WTC11 (cell line): ENCODE measurements around the gene NOS1. TPM values are rescaled to one million over a fixed set of nuclear protein-coding genes. Genes with fewer than 3 reads are reported as not detected.

Experiments used
- ATAC-seq: fragments of 200-7000 bp; cut with Tn5 transposase; 2 replicates; pipeline ENCODE4 v1.10.0; 2021; ENCODE audit warnings: mild to moderate bottlenecking, moderate library complexity
- CTCF ChIA-PET: fragments of 300-600 bp; sonication (Branson Sonifier 250); formaldehyde crosslinking; loops from one replicate; lab custom pipeline; 2021; ENCODE audit warnings: antibody characterized with exemption; lab: Charles Lee
- POLR2A ChIA-PET: fragments of 350-600 bp; sonication (Branson Sonifier 250); formaldehyde crosslinking; loops from one replicate; lab custom pipeline; 2021; ENCODE audit warnings: antibody characterized with exemption; lab: Charles Lee
- DNase-seq: peaks from one replicate; pipeline ENCODE4 v3.0.0; 2021; ENCODE audit warnings: low spot score
- H3K27ac Mint-ChIP-seq: 2 replicates; pipeline ENCODE4 v1.8.0; 2021; ENCODE audit warnings: mixed read lengths
- H3K27me3 Mint-ChIP-seq: 2 replicates; pipeline ENCODE4 v1.8.0; 2021; ENCODE audit warnings: low read depth, mild to moderate bottlenecking, moderate library complexity, mixed read lengths
- H3K36me3 Mint-ChIP-seq: 2 replicates; pipeline ENCODE4 v1.8.0; 2021; ENCODE audit warnings: mixed read lengths
- H3K4me1 Mint-ChIP-seq: 2 replicates; pipeline ENCODE4 v1.8.0; 2022; ENCODE audit warnings: mixed read lengths
- H3K4me3 Mint-ChIP-seq: 2 replicates; pipeline ENCODE4 v1.8.0; 2021; ENCODE audit warnings: mild to moderate bottlenecking, moderate library complexity, mixed read lengths
- H3K9me3 Mint-ChIP-seq: 2 replicates; pipeline ENCODE4 v1.8.0; 2021; ENCODE audit warnings: mixed read lengths
- E2F4 ChIP-seq: sonication (generic); formaldehyde crosslinking; IDR thresholded peaks from 2 replicates; pipeline ENCODE4 v1.8.1; 2022; ENCODE audit warnings: low read depth, mild to moderate bottlenecking, moderate library complexity, missing genetic modification reagents, borderline replicate concordance
- ELF4 ChIP-seq: sonication (generic); formaldehyde crosslinking; IDR thresholded peaks from 2 replicates; pipeline ENCODE4 v1.8.1; 2022; ENCODE audit warnings: low read depth, mild to moderate bottlenecking, moderate library complexity, missing genetic modification reagents
- EMX1 ChIP-seq: fragments of 250-450 bp; sonication (Bioruptor Pico); IDR thresholded peaks from 2 replicates; pipeline ENCODE4 v1.8.0; 2021; ENCODE audit warnings: mild to moderate bottlenecking
- FOXK1 ChIP-seq: sonication (generic); formaldehyde crosslinking; IDR thresholded peaks from 2 replicates; pipeline ENCODE4 v1.8.0; 2022; ENCODE audit warnings: mild to moderate bottlenecking, moderate library complexity, missing genetic modification reagents
- GTF2I ChIP-seq: fragments of 250-450 bp; sonication (Bioruptor Pico); conservative IDR thresholded peaks from 2 replicates; pipeline ENCODE4 v1.4.0; 2021; ENCODE audit warnings: mild to moderate bottlenecking
- HMGXB4 ChIP-seq: sonication (generic); formaldehyde crosslinking; IDR thresholded peaks from 2 replicates; pipeline ENCODE4 v1.8.1; 2023; ENCODE audit warnings: mild to moderate bottlenecking, moderate library complexity, missing genetic modification reagents
- JAZF1 ChIP-seq: fragments of 250-450 bp; sonication (Bioruptor Pico); IDR thresholded peaks from 2 replicates; pipeline ENCODE4 v1.9.0; 2021; ENCODE audit warnings: moderate library complexity, mild to moderate bottlenecking, inconsistent platforms
- MAX ChIP-seq: sonication (generic); formaldehyde crosslinking; IDR thresholded peaks from 2 replicates; pipeline ENCODE4 v1.8.0; 2022; ENCODE audit warnings: mild to moderate bottlenecking, missing genetic modification reagents
- MYBL2 ChIP-seq: sonication (generic); formaldehyde crosslinking; IDR thresholded peaks from 2 replicates; pipeline ENCODE4 v1.8.1; 2023; ENCODE audit warnings: mild to moderate bottlenecking, moderate library complexity, missing genetic modification reagents
- NFE2L1 ChIP-seq: sonication (generic); formaldehyde crosslinking; IDR thresholded peaks from 2 replicates; pipeline ENCODE4 v1.8.1; 2023; ENCODE audit warnings: missing genetic modification reagents
- NR3C1 ChIP-seq: sonication (generic); formaldehyde crosslinking; conservative IDR thresholded peaks from 2 replicates; pipeline ENCODE4 v1.8.1; 2023; ENCODE audit warnings: low read depth, mild to moderate bottlenecking, missing genetic modification reagents
- TCF7 ChIP-seq: sonication (generic); formaldehyde crosslinking; IDR thresholded peaks from 2 replicates; pipeline ENCODE4 v1.8.0; 2022; ENCODE audit warnings: mild to moderate bottlenecking, low read depth, missing genetic modification reagents, moderate library complexity
- TEAD1 ChIP-seq: sonication (generic); formaldehyde crosslinking; IDR thresholded peaks from 2 replicates; pipeline ENCODE4 v1.8.0; 2022; ENCODE audit warnings: mild to moderate bottlenecking, missing genetic modification reagents
- ZNF138 ChIP-seq: sonication (generic); formaldehyde crosslinking; conservative IDR thresholded peaks from 2 replicates; pipeline ENCODE4 v1.8.1; 2022; ENCODE audit warnings: mild to moderate bottlenecking, moderate library complexity, missing genetic modification reagents
- ZNF317 ChIP-seq: sonication (generic); formaldehyde crosslinking; IDR thresholded peaks from 2 replicates; pipeline ENCODE4 v1.8.1; 2023; ENCODE audit warnings: low read depth, mild to moderate bottlenecking, moderate library complexity, missing genetic modification reagents, borderline replicate concordance
- ZNF416 ChIP-seq: fragments of 250-450 bp; sonication (Bioruptor Pico); IDR thresholded peaks from 2 replicates; pipeline ENCODE4 v1.9.0; 2021; ENCODE audit warnings: mild to moderate bottlenecking, inconsistent platforms
- ZSCAN18 ChIP-seq: fragments of 250-450 bp; sonication (Bioruptor Pico); IDR thresholded peaks from 2 replicates; pipeline ENCODE4 v2.1.2; 2022; ENCODE audit warnings: mild to moderate bottlenecking, moderate library complexity
- total RNA-seq: library from RNA; stranded (reverse); gene quantifications from 3 replicates; pipeline ENCODE4 v1.2.3, GENCODE V29; 2021
- TF ChIP-seq, protein P1 (sequence below): sonication (generic); formaldehyde crosslinking; IDR thresholded peaks from 2 replicates; pipeline ENCODE4 v1.8.1; 2023; ENCODE audit warnings: mild to moderate bottlenecking, missing genetic modification reagents
- TF ChIP-seq, protein P2 (sequence below): sonication (generic); formaldehyde crosslinking; IDR thresholded peaks from 2 replicates; pipeline ENCODE4 v1.8.1; 2022; ENCODE audit warnings: missing genetic modification reagents, borderline replicate concordance
- TF ChIP-seq, protein P3 (sequence below): fragments of 250-450 bp; sonication (Bioruptor Pico); conservative IDR thresholded peaks from 2 replicates; pipeline ENCODE4 v1.9.0; 2021; ENCODE audit warnings: mild to moderate bottlenecking

NOS1 gene
- total RNA-seq, 1 experiment from 2014 or later = 4.5 TPM

- no peak for DNase-seq
- ATAC-seq = no peak
- Mint-ChIP-seq H3K27me3 (no peaks in the 10 kb centered on the region), H3K36me3 (no peaks in the 10 kb centered on the region), H3K27ac (no peak overlapping the region), H3K4me3 (no peak overlapping the region), H3K9me3 (no peaks in the 10 kb centered on the region), H3K4me1 (peaks cover 14% of the 10 kb centered on the region)
- CTCF ChIA-PET = no interaction called here
- POLR2A ChIA-PET = no interaction called here
- TF ChIP-seq TEAD1 = no peak
- TF ChIP-seq, protein P1, sequence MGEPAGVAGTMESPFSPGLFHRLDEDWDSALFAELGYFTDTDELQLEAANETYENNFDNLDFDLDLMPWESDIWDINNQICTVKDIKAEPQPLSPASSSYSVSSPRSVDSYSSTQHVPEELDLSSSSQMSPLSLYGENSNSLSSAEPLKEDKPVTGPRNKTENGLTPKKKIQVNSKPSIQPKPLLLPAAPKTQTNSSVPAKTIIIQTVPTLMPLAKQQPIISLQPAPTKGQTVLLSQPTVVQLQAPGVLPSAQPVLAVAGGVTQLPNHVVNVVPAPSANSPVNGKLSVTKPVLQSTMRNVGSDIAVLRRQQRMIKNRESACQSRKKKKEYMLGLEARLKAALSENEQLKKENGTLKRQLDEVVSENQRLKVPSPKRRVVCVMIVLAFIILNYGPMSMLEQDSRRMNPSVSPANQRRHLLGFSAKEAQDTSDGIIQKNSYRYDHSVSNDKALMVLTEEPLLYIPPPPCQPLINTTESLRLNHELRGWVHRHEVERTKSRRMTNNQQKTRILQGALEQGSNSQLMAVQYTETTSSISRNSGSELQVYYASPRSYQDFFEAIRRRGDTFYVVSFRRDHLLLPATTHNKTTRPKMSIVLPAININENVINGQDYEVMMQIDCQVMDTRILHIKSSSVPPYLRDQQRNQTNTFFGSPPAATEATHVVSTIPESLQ (CRISPR knock-in tag) = no peak
- TF ChIP-seq ZNF317 (CRISPR knock-in tag) = no peak
- TF ChIP-seq EMX1 (CRISPR knock-in tag) = no peak
- no peak for TF ChIP-seq JAZF1 (CRISPR knock-in tag)
- no peak for TF ChIP-seq ZSCAN18
- TF ChIP-seq MAX (CRISPR knock-in tag) = no peak
- no peak for TF ChIP-seq FOXK1 (CRISPR knock-in tag)
- TF ChIP-seq, protein P2, sequence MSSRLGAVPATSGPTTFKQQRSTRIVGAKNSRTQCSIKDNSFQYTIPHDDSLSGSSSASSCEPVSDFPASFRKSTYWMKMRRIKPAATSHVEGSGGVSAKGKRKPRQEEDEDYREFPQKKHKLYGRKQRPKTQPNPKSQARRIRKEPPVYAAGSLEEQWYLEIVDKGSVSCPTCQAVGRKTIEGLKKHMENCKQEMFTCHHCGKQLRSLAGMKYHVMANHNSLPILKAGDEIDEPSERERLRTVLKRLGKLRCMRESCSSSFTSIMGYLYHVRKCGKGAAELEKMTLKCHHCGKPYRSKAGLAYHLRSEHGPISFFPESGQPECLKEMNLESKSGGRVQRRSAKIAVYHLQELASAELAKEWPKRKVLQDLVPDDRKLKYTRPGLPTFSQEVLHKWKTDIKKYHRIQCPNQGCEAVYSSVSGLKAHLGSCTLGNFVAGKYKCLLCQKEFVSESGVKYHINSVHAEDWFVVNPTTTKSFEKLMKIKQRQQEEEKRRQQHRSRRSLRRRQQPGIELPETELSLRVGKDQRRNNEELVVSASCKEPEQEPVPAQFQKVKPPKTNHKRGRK (CRISPR knock-in tag) = no peak
- no peak for TF ChIP-seq HMGXB4 (CRISPR knock-in tag)
- no peak for TF ChIP-seq MYBL2
- TF ChIP-seq E2F4 (CRISPR knock-in tag) = no peak
Measured at GRCh38 chr12:117342247-117342646, 19.2 kb downstream of the NOS1 start.

DNA sequence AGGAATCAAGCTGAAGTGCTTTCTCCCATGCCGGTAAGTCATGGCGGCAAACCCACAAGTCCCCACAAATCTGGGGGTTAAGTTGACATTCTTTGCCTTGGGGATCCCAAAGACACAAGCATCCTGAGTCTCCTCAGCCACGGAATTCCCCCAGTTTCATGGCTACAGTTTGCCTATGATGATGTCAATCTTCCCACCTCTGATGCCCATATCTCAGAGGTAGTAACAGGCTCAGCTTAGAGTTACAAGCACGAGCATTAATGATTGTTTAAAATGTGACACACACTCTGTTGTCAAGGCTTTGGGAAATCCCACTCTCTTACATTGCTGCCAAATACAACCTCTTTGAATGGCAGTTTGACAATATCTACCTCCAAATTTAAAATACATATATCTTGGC is 22.3 kb downstream of the NOS1 start:
- ChIA-PET CTCF (interaction anchor here (0.6 to 1.4 kb wide), 3 partner anchors 9 to 103 kb away, joined by 3 to 4 read pairs (median 3); no protein-coding TSS in a partner anchor), POLR2A (no interaction called here)
- H3K27ac Mint-ChIP-seq = no peak overlapping the region
- H3K9me3 Mint-ChIP-seq = no peaks in the 10 kb centered on the region
- peaks cover 18% of the 10 kb centered on the region for H3K4me1 Mint-ChIP-seq
- DNase-seq (no peak), ATAC-seq (no peak)
- no peaks in the 10 kb centered on the region for H3K36me3 Mint-ChIP-seq
- no peaks in the 10 kb centered on the region for H3K27me3 Mint-ChIP-seq
- H3K4me3 Mint-ChIP-seq = no peak overlapping the region
- TF ChIP-seq, protein P3, sequence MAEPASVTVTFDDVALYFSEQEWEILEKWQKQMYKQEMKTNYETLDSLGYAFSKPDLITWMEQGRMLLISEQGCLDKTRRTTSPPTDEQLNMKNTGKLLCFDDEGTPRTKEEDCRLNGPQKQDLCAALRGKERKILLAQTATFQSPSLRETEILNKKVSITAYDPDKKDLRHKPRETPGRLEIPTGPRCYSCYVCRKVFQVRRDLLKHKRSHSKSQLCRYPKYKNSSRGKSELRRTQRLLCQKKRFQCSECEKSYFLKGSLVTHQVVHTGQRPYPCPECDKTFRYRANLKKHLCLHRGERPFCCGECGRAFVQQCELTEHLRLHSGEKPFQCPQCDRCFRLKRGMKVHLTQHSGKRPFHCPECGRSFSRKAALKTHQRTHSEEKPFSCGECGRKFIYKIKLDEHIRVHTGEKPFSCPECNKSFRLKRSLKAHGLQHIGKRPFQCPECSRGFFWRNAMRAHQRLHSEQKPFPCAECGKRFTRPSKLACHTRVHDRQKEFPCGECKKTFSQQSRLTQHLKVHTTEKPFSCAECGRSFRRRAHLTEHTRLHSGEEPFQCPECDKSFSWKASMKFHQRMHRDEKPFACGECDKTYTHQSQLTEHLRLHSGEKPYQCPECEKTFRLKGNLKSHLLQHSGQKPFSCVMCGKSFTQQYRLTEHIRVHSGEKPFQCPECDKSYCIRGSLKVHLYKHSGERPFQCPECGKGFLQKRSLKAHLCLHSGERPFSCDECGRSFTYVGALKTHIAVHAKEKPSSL (CRISPR knock-in tag) = no peak
- no peak for TF ChIP-seq NR3C1
- TF ChIP-seq, protein P1 (CRISPR knock-in tag) = no peak
- no peak for TF ChIP-seq TCF7 (CRISPR knock-in tag)
- TF ChIP-seq ZNF138 (CRISPR knock-in tag) = no peak
- no peak for TF ChIP-seq E2F4 (CRISPR knock-in tag)
- TF ChIP-seq ELF4 (CRISPR knock-in tag) = no peak
- no peak for TF ChIP-seq NFE2L1 (CRISPR knock-in tag)
- TF ChIP-seq GTF2I = no peak
- TF ChIP-seq ZNF416 = no peak
- TF ChIP-seq MYBL2 = no peak
- TF ChIP-seq ZNF317 (CRISPR knock-in tag) = no peak
